Liver (tissue), 9 donors: ENCODE results near the gene ACTR8. TPM values are rescaled to one million over a fixed set of nuclear protein-coding genes. Genes with fewer than 3 reads are reported as not detected.
A peak's percentile ranks its signal among the peaks of the same experiment; 100 is the strongest.

Experiments used
- DNase-seq: peaks from one replicate; pipeline ENCODE4 v3.0.0-alpha.2; 2017; ENCODE audit warnings: low spot score
- H3K27ac ChIP-seq, 2 donors: one replicate each; pipeline ENCODE4 v1.7.0; 2013; ENCODE audit warnings: inconsistent platforms in 2 of 2, low read length in 2 of 2, control low read depth in 1 of 2, low read depth in 1 of 2, mild to moderate bottlenecking in 1 of 2
- H3K27me3 ChIP-seq, 4 donors: one replicate each; pipeline versions ENCODE4 v1.6.1 to v1.7.0; 2013; ENCODE audit warnings: low read length in 3 of 4, inconsistent platforms in 1 of 4, mild to moderate bottlenecking in 1 of 4, moderate library complexity in 1 of 4; ENCODE audit not compliant: control insufficient read depth in 4 of 4, insufficient read depth in 4 of 4
- H3K36me3 ChIP-seq, 4 donors: one replicate each; pipeline versions ENCODE4 v1.6.1 to v1.7.0; 2013; ENCODE audit warnings: low read length in 3 of 4, mild to moderate bottlenecking in 3 of 4, low read depth in 1 of 4, moderate library complexity in 1 of 4; ENCODE audit not compliant: control insufficient read depth in 4 of 4, insufficient read depth in 3 of 4
- H3K4me1 ChIP-seq, 4 donors: one replicate each; pipeline versions ENCODE4 v1.6.1 to v1.7.0; 2013; ENCODE audit warnings: low read length in 3 of 4, mild to moderate bottlenecking in 3 of 4, moderate library complexity in 1 of 4; ENCODE audit not compliant: control insufficient read depth in 4 of 4, insufficient read depth in 4 of 4
- H3K4me3 ChIP-seq, 3 donors: one replicate each; pipeline versions ENCODE4 v1.6.1 to v1.7.0; 2013; ENCODE audit warnings: low read length in 3 of 3, control low read depth in 1 of 3, low read depth in 1 of 3, mild to moderate bottlenecking in 1 of 3
- H3K9ac ChIP-seq, 2 donors: one replicate each; pipeline ENCODE4 v1.7.0; 2013; ENCODE audit warnings: low read length in 2 of 2, mild to moderate bottlenecking in 2 of 2, moderate library complexity in 2 of 2, control low read depth in 1 of 2, low read depth in 1 of 2
- H3K9me3 ChIP-seq, 4 donors: one replicate each; pipeline versions ENCODE4 v1.6.1 to v1.7.0; 2013; ENCODE audit warnings: low read length in 3 of 4; ENCODE audit not compliant: control insufficient read depth in 4 of 4
- CTCF ChIP-seq: fragments of 150-350 bp; IDR thresholded peaks from 2 replicates; pipeline ENCODE4 v1.5.1; 2017; ENCODE audit warnings: improper control_type of control experiment, low read depth, low read length; ENCODE audit not compliant: missing input control
- EGR1 ChIP-seq, 2 donors: IDR thresholded peaks; 2 replicates each; pipeline ENCODE4 v1.6.1; 2016 to 2018; ENCODE audit warnings: antibody characterized with exemption in 2 of 2, low read depth in 2 of 2
- FOXA1 ChIP-seq: IDR thresholded peaks from 2 replicates; pipeline ENCODE4 v1.6.1; 2016; ENCODE audit warnings: antibody characterized with exemption
- FOXA2 ChIP-seq: IDR thresholded peaks from 2 replicates; pipeline ENCODE4 v1.6.1; 2016; ENCODE audit warnings: antibody characterized with exemption
- GABPA ChIP-seq, 2 donors: IDR thresholded peaks in 1 of 2; conservative IDR thresholded peaks in 1 of 2; 2 replicates each; pipeline ENCODE4 v1.6.1; 2016; ENCODE audit warnings: antibody characterized with exemption in 2 of 2, mild to moderate bottlenecking in 1 of 2, moderate library complexity in 1 of 2
- HNF4A ChIP-seq, 2 donors: conservative IDR thresholded peaks; 2 replicates each; pipeline ENCODE4 v1.6.1; 2016; ENCODE audit warnings: antibody characterized with exemption in 2 of 2, mild to moderate bottlenecking in 2 of 2
- HNF4G ChIP-seq: IDR thresholded peaks from 2 replicates; pipeline ENCODE4 v1.6.1; 2016; ENCODE audit warnings: antibody characterized with exemption
- JUND ChIP-seq, 2 donors: IDR thresholded peaks; 2 replicates each; pipeline ENCODE4 v1.6.1; 2016; ENCODE audit warnings: antibody characterized with exemption in 2 of 2
- NR2F2 ChIP-seq: IDR thresholded peaks from 2 replicates; pipeline ENCODE4 v1.6.1; 2016; ENCODE audit warnings: antibody characterized with exemption
- RAD21 ChIP-seq, 2 donors: IDR thresholded peaks; 2 replicates each; pipeline ENCODE4 v1.6.1; 2016; ENCODE audit warnings: antibody characterized with exemption in 2 of 2, mild to moderate bottlenecking in 2 of 2
- REST ChIP-seq: IDR thresholded peaks from 2 replicates; pipeline ENCODE4 v1.6.1; 2016; ENCODE audit warnings: antibody characterized with exemption, mild to moderate bottlenecking
- RXRA ChIP-seq, 2 donors: IDR thresholded peaks; 2 replicates each; pipeline ENCODE4 v1.6.1; 2017 to 2018; ENCODE audit warnings: antibody characterized with exemption in 2 of 2, mild to moderate bottlenecking in 1 of 2
- SP1 ChIP-seq: IDR thresholded peaks from 2 replicates; pipeline ENCODE4 v1.6.1; 2018; ENCODE audit warnings: antibody characterized with exemption, mild to moderate bottlenecking
- TAF1 ChIP-seq: conservative IDR thresholded peaks from 2 replicates; pipeline ENCODE4 v1.6.1; 2016; ENCODE audit warnings: antibody characterized with exemption, mild to moderate bottlenecking
- YY1 ChIP-seq: IDR thresholded peaks from 2 replicates; pipeline ENCODE4 v1.6.1; 2016; ENCODE audit warnings: antibody characterized with exemption, mild to moderate bottlenecking
- WGBS: extraction: QIAGEN DNeasy Blood & Tissue Kit; methylation state at CpG from one replicate; pipeline ENCODE4 v1.1.7; 2013; 5-methylcytosine and 5-hydroxymethylcytosine counted together
- polyA plus RNA-seq, 2 donors: library from polyadenylated mRNA; stranded (reverse) in 1 of 2; unstranded in 1 of 2; fragments of 200-250 nt in 1 of 2; fragments of >200 nt in 1 of 2; fragmentation: Nextera tagmentation in 1 of 2; extraction: Ambion mirVana in 1 of 2; gene quantifications; one replicate each; pipeline versions ENCODE4 v1.2.1 to v1.2.3, GENCODE V29; 2013 to 2015
- total RNA-seq, 2 donors: library from RNA; depleted of rRNA; stranded (reverse); fragments of >200 nt; gene quantifications; one replicate each; pipeline ENCODE4 v1.2.3, GENCODE V29; 2014
- TF ChIP-seq, protein P1 (sequence below): IDR thresholded peaks from 2 replicates; pipeline ENCODE4 v1.6.1; 2016; ENCODE audit warnings: antibody characterized with exemption
- TF ChIP-seq, protein P2 (sequence below): IDR thresholded peaks from 2 replicates; pipeline ENCODE4 v1.6.1; 2016; ENCODE audit warnings: antibody characterized with exemption
- TF ChIP-seq, protein P3 (sequence below): IDR thresholded peaks from 2 replicates; pipeline ENCODE4 v1.6.1; 2016; ENCODE audit warnings: antibody characterized with exemption
- donor health status: healthy.
- donor health status: healthy.
- donor health status: healthy.
- donor health status: healthy.
- donor health status: healthy.

Gene ACTR8
- total and polyA plus RNA-seq, 4 donors, result 3.2 to 16.7 (median 7.7) TPM

GRCh38 chr3:53844262-53845102, 37.5 kb downstream of the ACTR8 start:
- H3K4me1 ChIP-seq, result peaks cover 2 to 46% (median 18%) of the 10 kb centered on the region in 4 donors
- 37% methylated on average over 9 of the region's 9 CpGs for WGBS
- TF ChIP-seq EGR1 (IDR thresholded peaks at IDR 0.05; ENCODE audit: low read depth in 2 of 2) (no peak), FOXA2 (no peak), HNF4G (no peak), CTCF (no peak), REST (peak; percentile 55), TAF1 (no peak), NR2F2 (no peak), JUND (IDR thresholded peaks at IDR 0.05) (no peak), RXRA (IDR thresholded peaks at IDR 0.05) (peak in 1 of 2 donors; percentile 6), YY1 (peak; percentile 79), HNF4A (conservative IDR thresholded peaks at IDR 0.05) (peak in 1 of 2 donors; percentile 68), GABPA (IDR thresholded peaks at IDR 0.05 in 1 of 2, conservative IDR thresholded peaks at IDR 0.05 in 1 of 2) (no peak), FOXA1 (no peak), RAD21 (IDR thresholded peaks at IDR 0.05) (no peak), SP1 (peak; percentile 46)
- TF ChIP-seq, protein P1, sequence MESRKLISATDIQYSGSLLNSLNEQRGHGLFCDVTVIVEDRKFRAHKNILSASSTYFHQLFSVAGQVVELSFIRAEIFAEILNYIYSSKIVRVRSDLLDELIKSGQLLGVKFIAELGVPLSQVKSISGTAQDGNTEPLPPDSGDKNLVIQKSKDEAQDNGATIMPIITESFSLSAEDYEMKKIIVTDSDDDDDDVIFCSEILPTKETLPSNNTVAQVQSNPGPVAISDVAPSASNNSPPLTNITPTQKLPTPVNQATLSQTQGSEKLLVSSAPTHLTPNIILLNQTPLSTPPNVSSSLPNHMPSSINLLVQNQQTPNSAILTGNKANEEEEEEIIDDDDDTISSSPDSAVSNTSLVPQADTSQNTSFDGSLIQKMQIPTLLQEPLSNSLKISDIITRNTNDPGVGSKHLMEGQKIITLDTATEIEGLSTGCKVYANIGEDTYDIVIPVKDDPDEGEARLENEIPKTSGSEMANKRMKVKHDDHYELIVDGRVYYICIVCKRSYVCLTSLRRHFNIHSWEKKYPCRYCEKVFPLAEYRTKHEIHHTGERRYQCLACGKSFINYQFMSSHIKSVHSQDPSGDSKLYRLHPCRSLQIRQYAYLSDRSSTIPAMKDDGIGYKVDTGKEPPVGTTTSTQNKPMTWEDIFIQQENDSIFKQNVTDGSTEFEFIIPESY, result no peak
- TF ChIP-seq, protein P2, sequence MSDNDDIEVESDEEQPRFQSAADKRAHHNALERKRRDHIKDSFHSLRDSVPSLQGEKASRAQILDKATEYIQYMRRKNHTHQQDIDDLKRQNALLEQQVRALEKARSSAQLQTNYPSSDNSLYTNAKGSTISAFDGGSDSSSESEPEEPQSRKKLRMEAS, result no peak
- TF ChIP-seq, protein P3, sequence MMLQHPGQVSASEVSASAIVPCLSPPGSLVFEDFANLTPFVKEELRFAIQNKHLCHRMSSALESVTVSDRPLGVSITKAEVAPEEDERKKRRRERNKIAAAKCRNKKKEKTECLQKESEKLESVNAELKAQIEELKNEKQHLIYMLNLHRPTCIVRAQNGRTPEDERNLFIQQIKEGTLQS, result no peak
- no peaks in the 10 kb centered on the region for H3K9me3 ChIP-seq
- peaks cover 0 to 3% (median 0%) of the 10 kb centered on the region in 4 donors for H3K36me3 ChIP-seq
- peak overlapping the region; percentile 98 to 99 for H3K27ac ChIP-seq
- no peak for DNase-seq
- H3K27me3 ChIP-seq, result no peaks in the 10 kb centered on the region
- peak overlapping the region; percentile 49 to 85 (median 58) for H3K4me3 ChIP-seq
- peak overlapping the region; percentile 61 to 90 for H3K9ac ChIP-seq
